ENCODE results near the gene RGR.

RGR gene

GRCh38 chr10:84226616-84227015 is 18.2 kb upstream of the RGR start:
- no peak overlapping the region for H3K4me3 ChIP-seq (ENCODE audit: low read depth, low read length)
- no peak for DNase-seq (ENCODE audit: low read depth)
- TF ChIP-seq CTCF (conservative IDR thresholded peaks at IDR 0.05; ENCODE audit: low read depth, low read length): no peak

- no peak for DNase-seq (ENCODE audit: low read depth)
- no peak for TF ChIP-seq CTCF (conservative IDR thresholded peaks at IDR 0.05; ENCODE audit: low read depth, low read length)
- H3K4me3 ChIP-seq (ENCODE audit: low read depth, low read length): no peak overlapping the region
Measured at GRCh38 chr10:84227810-84228209, 17.0 kb upstream of the RGR start.

- no peak for TF ChIP-seq CTCF (conservative IDR thresholded peaks at IDR 0.05; ENCODE audit: low read depth, low read length)
- no peak for DNase-seq (ENCODE audit: low read depth)
- H3K4me3 ChIP-seq (ENCODE audit: low read depth, low read length): no peak overlapping the region
Measured at GRCh38 chr10:84230359-84230758, 14.5 kb upstream of the RGR start.

- H3K4me3 ChIP-seq (ENCODE audit: low read depth, low read length): no peak overlapping the region
- TF ChIP-seq CTCF (conservative IDR thresholded peaks at IDR 0.05; ENCODE audit: low read depth, low read length): no peak
- DNase-seq (ENCODE audit: low read depth): no peak
Measured at GRCh38 chr10:84232376-84232775, 12.5 kb upstream of the RGR start.

GRCh38 chr10:84233940-84234339 is 10.9 kb upstream of the RGR start:
- H3K4me3 ChIP-seq (ENCODE audit: low read depth, low read length): no peak overlapping the region
- no peak for DNase-seq (ENCODE audit: low read depth)
- TF ChIP-seq CTCF (conservative IDR thresholded peaks at IDR 0.05; ENCODE audit: low read depth, low read length): no peak

GRCh38 chr10:84234479-84234878 is 10.4 kb upstream of the RGR start:
- TF ChIP-seq CTCF (conservative IDR thresholded peaks at IDR 0.05; ENCODE audit: low read depth, low read length): no peak
- no peak for DNase-seq (ENCODE audit: low read depth)
- no peak overlapping the region for H3K4me3 ChIP-seq (ENCODE audit: low read depth, low read length)

- no peak overlapping the region for H3K4me3 ChIP-seq (ENCODE audit: low read depth, low read length)
- no peak for TF ChIP-seq CTCF (conservative IDR thresholded peaks at IDR 0.05; ENCODE audit: low read depth, low read length)
- DNase-seq (ENCODE audit: low read depth): no peak
Measured at GRCh38 chr10:84235096-84235495, 9.8 kb upstream of the RGR start.
